ENCODE results near the gene PRDM16. TPM values are rescaled to one million over a fixed set of nuclear protein-coding genes. Genes with fewer than 3 reads are reported as not detected.

Gene PRDM16
- total and polyA plus RNA-seq, 2 experiments from 2014 or later, result 0.14 to 0.16 TPM

GRCh38 chr1:3397311-3397710 lies 328.3 kb downstream of the PRDM16 start:
- H3K27me3 ChIP-seq (ENCODE audit: insufficient read depth), result peaks cover 22% of the 10 kb centered on the region
- no peak overlapping the region for H3K27ac ChIP-seq (ENCODE audit: low read depth)
- peaks cover 40% of the 10 kb centered on the region for H3K27me3 Mint-ChIP-seq (ENCODE audit: insufficient read depth, low read depth, poor library complexity)
- no peaks in the 10 kb centered on the region for H3K9me2 ChIP-seq (ENCODE audit: insufficient read depth)
- no peaks in the 10 kb centered on the region for H3K79me2 ChIP-seq (replicated peaks; ENCODE audit: insufficient read depth)
- no peaks in the 10 kb centered on the region for H3K36me3 Mint-ChIP-seq (ENCODE audit: low read depth)
- peaks cover 34% of the 10 kb centered on the region for H3K4me1 Mint-ChIP-seq
- no peak for ATAC-seq
- 0 out of 2 replicates have a peak, but pooled peaks cover 5% of the 10 kb centered on the region for H3F3A ChIP-seq (replicated peaks; ENCODE audit: low read depth)
- H3K4me2 ChIP-seq, result no peak overlapping the region
- TF ChIP-seq POLR2AphosphoS5 (IDR thresholded peaks at IDR 0.05; ENCODE audit: low read depth), result no peak
- no peak for TF ChIP-seq ZNF114 (CRISPR knock-in tag; IDR thresholded peaks at IDR 0.05)
- TF ChIP-seq EZH2phosphoT487 (IDR thresholded peaks at IDR 0.05; ENCODE audit: unreplicated experiment), result no peak
- no peak for TF ChIP-seq NANOG (IDR thresholded peaks at IDR 0.05; ENCODE audit: borderline replicate concordance)
- no peak for TF ChIP-seq ETS1 (IDR thresholded peaks at IDR 0.05)
- peak overlapping the region; percentile 56; the same call in 1 of the 2 replicates for H2AFZ ChIP-seq
- no peak for DNase-seq (ENCODE audit: low spot score)
- no peak overlapping the region for H3K27ac Mint-ChIP-seq
- H3K4me3 Mint-ChIP-seq, result no peak overlapping the region
- no peaks in the 10 kb centered on the region for H3K9me3 Mint-ChIP-seq
- no peaks in the 10 kb centered on the region for H3K36me3 ChIP-seq (ENCODE audit: insufficient read depth)
- H3K4me1 ChIP-seq (ENCODE audit: insufficient read depth), result 0 out of 2 replicates have a peak, but pooled peaks cover 7% of the 10 kb centered on the region
- no peak overlapping the region for H3K4me3 ChIP-seq
- H4K20me1 ChIP-seq (replicated peaks; ENCODE audit: insufficient read depth), result no peaks in the 10 kb centered on the region

DNA sequence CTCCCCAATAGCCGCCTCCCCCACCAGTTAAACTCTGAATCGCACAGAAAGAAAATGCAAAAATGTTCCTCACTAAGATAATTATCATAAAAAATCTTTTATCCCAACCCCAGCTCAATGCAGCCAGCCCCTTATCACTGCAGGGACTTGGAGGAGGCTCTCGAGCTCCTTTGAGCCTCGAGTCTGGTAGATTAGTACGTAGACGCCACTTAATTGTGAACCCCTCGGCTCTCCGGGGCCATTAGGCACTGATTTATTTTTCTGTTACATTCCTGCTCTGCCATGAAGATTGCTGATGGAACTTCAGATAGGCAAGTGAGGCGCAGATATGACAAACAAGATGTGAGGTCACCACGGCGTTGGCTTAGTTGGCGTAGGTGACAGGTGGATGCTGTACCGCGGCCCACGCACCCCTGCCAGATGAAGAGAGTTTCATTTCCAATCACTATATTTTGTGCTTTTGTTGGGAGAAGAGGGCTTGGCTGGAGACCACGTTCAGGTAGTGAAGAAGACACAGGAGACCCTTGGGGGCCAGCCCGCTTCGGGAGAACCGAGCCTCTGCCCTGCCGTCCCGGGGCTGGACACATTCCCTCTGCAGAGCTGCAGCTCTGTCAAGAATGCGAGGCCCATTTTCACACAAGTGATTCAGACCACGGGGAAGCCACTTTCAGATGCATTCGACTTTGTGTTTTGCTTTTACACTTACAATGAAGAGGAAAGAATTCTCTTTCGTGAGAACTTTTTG lies 329.6 kb downstream of the PRDM16 start:
- Mint-ChIP-seq H3K36me3 (ENCODE audit: low read depth) (no peaks in the 10 kb centered on the region), H3K27me3 (ENCODE audit: insufficient read depth, low read depth, poor library complexity) (peaks cover 28% of the 10 kb centered on the region), H3K4me3 (no peak overlapping the region), H3K4me1 (peaks cover 24% of the 10 kb centered on the region), H3K9me3 (no peaks in the 10 kb centered on the region), H3K27ac (no peak overlapping the region)
- H3K27me3 ChIP-seq (ENCODE audit: insufficient read depth), result peaks cover 9% of the 10 kb centered on the region; the same call in 1 of the 2 replicates
- H3K4me3 ChIP-seq, result no peak overlapping the region
- ATAC-seq (no peak), DNase-seq (ENCODE audit: low spot score) (no peak)
- no peak overlapping the region for H3K27ac ChIP-seq (ENCODE audit: low read depth)
- no peak overlapping the region for H2AFZ ChIP-seq
- no peaks in the 10 kb centered on the region for H3K36me3 ChIP-seq (ENCODE audit: insufficient read depth)
- no peaks in the 10 kb centered on the region for H3K9me2 ChIP-seq (ENCODE audit: insufficient read depth)
- H3K4me1 ChIP-seq (ENCODE audit: insufficient read depth), result no peaks in the 10 kb centered on the region
- no peaks in the 10 kb centered on the region for H3K79me2 ChIP-seq (replicated peaks; ENCODE audit: insufficient read depth)
- no peak overlapping the region for H3K4me2 ChIP-seq
- H3F3A ChIP-seq (replicated peaks; ENCODE audit: low read depth), result no peaks in the 10 kb centered on the region
- no peaks in the 10 kb centered on the region for H4K20me1 ChIP-seq (replicated peaks; ENCODE audit: insufficient read depth)
- no peak for TF ChIP-seq ZNF331 (CRISPR knock-in tag; IDR thresholded peaks at IDR 0.05; ENCODE audit: low read depth)
- TF ChIP-seq CREB1 (CRISPR knock-in tag; IDR thresholded peaks at IDR 0.05; ENCODE audit: low read depth), result no peak
- TF ChIP-seq EZH2 (IDR thresholded peaks at IDR 0.05; ENCODE audit: low read depth, unreplicated experiment), result no peak
- no peak for TF ChIP-seq NANOG (IDR thresholded peaks at IDR 0.05; ENCODE audit: borderline replicate concordance)
- no peak for TF ChIP-seq ZNF114 (CRISPR knock-in tag; IDR thresholded peaks at IDR 0.05)
- no peak for TF ChIP-seq CTCF (conservative IDR thresholded peaks at IDR 0.05; ENCODE audit: low read depth in 2 of 2)
- no peak for TF ChIP-seq EZH2phosphoT487 (IDR thresholded peaks at IDR 0.05; ENCODE audit: unreplicated experiment)
- TF ChIP-seq JUNB (IDR thresholded peaks at IDR 0.05; ENCODE audit: unreplicated experiment), result no peak
- TF ChIP-seq, protein P1, sequence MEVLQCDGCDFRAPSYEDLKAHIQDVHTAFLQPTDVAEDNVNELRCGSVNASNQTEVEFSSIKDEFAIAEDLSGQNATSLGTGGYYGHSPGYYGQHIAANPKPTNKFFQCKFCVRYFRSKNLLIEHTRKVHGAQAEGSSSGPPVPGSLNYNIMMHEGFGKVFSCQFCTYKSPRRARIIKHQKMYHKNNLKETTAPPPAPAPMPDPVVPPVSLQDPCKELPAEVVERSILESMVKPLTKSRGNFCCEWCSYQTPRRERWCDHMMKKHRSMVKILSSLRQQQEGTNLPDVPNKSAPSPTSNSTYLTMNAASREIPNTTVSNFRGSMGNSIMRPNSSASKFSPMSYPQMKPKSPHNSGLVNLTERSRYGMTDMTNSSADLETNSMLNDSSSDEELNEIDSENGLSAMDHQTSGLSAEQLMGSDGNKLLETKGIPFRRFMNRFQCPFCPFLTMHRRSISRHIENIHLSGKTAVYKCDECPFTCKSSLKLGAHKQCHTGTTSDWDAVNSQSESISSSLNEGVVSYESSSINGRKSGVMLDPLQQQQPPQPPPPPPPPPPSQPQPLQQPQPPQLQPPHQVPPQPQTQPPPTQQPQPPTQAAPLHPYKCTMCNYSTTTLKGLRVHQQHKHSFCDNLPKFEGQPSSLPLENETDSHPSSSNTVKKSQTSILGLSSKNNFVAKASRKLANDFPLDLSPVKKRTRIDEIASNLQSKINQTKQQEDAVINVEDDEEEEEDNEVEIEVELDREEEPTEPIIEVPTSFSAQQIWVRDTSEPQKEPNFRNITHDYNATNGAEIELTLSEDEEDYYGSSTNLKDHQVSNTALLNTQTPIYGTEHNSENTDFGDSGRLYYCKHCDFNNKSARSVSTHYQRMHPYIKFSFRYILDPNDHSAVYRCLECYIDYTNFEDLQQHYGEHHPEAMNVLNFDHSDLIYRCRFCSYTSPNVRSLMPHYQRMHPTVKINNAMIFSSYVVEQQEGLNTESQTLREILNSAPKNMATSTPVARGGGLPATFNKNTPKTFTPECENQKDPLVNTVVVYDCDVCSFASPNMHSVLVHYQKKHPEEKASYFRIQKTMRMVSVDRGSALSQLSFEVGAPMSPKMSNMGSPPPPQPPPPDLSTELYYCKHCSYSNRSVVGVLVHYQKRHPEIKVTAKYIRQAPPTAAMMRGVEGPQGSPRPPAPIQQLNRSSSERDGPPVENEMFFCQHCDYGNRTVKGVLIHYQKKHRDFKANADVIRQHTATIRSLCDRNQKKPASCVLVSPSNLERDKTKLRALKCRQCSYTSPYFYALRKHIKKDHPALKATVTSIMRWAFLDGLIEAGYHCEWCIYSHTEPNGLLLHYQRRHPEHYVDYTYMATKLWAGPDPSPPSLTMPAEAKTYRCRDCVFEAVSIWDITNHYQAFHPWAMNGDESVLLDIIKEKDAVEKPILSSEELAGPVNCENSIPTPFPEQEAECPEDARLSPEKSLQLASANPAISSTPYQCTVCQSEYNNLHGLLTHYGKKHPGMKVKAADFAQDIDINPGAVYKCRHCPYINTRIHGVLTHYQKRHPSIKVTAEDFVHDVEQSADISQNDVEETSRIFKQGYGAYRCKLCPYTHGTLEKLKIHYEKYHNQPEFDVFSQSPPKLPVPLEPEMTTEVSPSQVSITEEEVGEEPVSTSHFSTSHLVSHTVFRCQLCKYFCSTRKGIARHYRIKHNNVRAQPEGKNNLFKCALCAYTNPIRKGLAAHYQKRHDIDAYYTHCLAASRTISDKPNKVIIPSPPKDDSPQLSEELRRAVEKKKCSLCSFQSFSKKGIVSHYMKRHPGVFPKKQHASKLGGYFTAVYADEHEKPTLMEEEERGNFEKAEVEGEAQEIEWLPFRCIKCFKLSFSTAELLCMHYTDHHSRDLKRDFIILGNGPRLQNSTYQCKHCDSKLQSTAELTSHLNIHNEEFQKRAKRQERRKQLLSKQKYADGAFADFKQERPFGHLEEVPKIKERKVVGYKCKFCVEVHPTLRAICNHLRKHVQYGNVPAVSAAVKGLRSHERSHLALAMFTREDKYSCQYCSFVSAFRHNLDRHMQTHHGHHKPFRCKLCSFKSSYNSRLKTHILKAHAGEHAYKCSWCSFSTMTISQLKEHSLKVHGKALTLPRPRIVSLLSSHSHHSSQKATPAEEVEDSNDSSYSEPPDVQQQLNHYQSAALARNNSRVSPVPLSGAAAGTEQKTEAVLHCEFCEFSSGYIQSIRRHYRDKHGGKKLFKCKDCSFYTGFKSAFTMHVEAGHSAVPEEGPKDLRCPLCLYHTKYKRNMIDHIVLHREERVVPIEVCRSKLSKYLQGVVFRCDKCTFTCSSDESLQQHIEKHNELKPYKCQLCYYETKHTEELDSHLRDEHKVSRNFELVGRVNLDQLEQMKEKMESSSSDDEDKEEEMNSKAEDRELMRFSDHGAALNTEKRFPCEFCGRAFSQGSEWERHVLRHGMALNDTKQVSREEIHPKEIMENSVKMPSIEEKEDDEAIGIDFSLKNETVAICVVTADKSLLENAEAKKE (CRISPR knock-in tag; IDR thresholded peaks at IDR 0.05), result no peak

All from GM23338 (cell line).